ENCODE measurements around the gene NCL.
"Not testable (repeated sequence)": the region's sequence is repeated elsewhere in the genome, so short reads cannot be mapped to it uniquely, and the experiment has no call there.

NCL gene

GRCh38 chr2:231430437-231430836 is 33.8 kb downstream of the NCL start:
- DNase-seq (ENCODE audit: low spot score) = not testable (repeated sequence)

GRCh38 chr2:231429901-231430300 is 34.4 kb downstream of the NCL start:
- DNase-seq (ENCODE audit: low spot score) = no peak

- no peak for DNase-seq (ENCODE audit: low spot score)
Measured at GRCh38 chr2:231429152-231429551, 35.1 kb downstream of the NCL start.

DNA sequence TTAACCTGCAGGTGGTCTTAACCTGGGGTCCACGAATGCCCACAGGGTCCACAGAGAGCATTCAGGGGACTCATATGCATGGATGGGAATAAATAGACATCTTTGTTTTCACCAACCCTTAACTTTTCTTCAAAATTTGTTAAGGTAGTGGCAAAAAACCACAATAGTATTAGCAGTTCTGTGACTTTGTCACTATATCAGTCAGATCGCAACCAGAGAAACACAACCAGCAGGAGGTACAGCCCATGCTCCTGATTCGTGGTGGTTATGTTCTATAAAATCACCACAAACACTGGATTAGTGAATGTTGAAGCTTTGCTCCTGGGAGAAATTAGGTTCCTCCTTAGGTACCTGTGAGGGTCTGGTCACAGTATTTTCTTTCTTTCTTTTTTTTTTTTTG is 37.2 kb downstream of the NCL start:
- no peak for DNase-seq (ENCODE audit: low spot score)

DNA sequence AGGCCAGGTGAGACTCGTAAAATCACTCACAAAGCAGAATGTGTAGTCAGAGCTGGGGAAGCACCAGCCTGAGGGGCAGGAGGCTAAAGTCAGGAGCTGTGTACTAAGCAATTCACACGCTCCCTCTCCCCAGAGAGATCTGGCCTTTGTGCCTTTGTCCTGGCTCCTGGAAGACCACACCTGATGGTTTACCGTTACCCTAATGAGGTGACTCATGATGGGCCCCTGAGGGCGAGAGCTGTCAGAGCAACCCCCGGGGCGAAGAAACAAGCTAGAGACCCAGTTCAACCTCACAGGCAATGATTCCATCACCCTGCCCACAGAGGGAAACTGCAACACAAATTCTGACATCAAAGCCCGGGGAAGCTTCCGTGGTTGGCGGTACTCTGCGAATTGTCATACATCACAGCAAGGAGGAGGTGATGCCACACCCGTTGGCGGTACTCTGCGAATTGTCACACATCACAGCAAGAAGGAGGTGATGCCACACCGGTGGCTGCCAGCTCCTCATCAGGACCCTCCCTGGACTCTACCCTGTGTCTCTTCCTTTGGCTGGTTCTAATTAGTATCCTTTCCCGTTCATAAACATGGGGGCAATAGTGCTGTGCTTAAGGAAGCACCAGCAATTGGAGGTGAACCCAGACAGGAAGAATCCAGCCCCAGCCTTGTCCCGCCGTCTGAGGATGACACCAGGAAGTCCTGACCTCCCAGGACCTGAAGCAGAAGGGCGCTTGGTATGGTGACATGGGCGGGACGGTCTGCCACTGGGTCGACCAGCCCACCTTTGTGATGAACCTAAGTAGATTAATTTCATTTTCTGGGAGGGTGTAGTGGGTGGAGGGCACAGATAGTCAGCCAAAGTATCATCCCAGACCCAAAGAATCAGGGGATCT is 38.2 kb downstream of the NCL start:
- no peak for DNase-seq (ENCODE audit: low spot score)

GRCh38 chr2:231425291-231425810 is 38.9 kb downstream of the NCL start:
- DNase-seq (ENCODE audit: low spot score) = no peak

- no peak for DNase-seq (ENCODE audit: low spot score)
Measured at GRCh38 chr2:231423176-231423575, 41.1 kb downstream of the NCL start.

- DNase-seq (ENCODE audit: low spot score) = no peak
Measured at GRCh38 chr2:231422056-231422455, 42.2 kb downstream of the NCL start.

DNA sequence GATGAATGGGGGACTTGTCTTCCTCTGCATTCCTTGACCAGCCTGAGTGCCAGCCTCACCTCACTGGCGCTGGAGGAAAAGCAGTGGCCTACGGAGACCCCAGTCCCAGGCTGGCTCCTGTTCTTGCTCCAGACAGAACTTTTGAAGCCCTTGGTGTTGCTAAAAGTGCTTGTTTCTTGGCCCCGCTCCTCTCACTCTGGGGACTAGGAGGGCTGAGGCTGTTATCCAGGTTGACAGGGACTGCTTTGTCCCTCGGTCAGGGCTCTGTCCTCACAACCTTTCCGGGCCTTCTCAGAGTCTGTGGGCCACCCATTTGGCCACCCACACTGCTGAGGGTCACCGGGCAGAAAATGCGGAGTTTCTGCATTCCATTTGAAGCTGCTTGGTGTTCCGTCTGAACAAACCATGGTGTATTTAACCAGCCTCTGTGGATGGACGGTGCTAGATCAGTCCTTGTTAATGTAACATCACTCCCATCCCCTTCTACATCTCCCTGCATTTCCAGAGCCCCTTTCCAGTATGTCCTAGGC is 43.2 kb downstream of the NCL start:
- no peak for DNase-seq (ENCODE audit: low spot score)

- no peak for DNase-seq (ENCODE audit: low spot score)
Measured at GRCh38 chr2:231418820-231419640, 45.3 kb downstream of the NCL start.

DNA sequence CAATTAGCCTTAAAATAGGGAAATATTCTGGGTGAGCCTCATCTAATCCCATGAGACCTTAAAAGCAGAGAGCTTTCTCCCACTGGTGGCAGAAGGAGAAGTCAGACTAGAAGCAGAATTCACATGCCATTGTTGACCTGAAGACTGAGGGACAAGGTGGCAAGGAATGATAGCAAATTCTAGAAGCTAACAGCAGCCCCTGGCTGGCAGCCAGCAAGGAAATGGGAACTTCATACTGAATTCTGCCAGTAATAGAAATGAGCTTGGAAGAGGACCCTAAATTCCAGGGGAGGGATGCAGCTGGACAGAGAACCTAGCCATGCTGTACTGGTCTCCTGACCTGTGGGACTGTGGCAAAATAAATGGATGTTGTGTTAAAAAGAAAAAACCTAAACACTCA is 49.3 kb downstream of the NCL start:
- no peak for DNase-seq (ENCODE audit: low spot score)

- DNase-seq (ENCODE audit: low spot score) = peak; percentile 49
Measured at GRCh38 chr2:231413921-231414476, 50.3 kb downstream of the NCL start.

DNA sequence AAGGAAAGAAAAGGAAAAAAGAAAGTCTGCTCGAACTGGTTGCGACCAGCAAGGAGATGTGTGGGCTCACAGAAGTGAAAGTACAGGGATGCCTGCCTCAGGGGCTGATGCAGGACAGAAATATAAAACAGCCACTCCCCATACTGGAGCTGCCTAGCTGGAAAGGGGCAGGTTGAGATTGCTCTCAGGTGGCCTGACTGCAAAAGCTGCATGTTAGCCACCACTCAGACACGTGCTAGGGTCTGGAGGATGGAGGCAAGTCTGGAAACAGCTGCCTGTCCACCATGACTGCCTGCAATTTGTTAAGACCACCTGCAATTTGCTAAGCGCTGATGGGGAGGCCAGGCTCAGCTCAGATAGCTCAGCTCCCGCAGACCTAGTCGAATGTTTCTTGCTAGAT is 50.8 kb downstream of the NCL start:
- no peak for DNase-seq (ENCODE audit: low spot score)

GRCh38 chr2:231412618-231412963 is 51.7 kb downstream of the NCL start:
- DNase-seq (ENCODE audit: low spot score) = no peak

DNA sequence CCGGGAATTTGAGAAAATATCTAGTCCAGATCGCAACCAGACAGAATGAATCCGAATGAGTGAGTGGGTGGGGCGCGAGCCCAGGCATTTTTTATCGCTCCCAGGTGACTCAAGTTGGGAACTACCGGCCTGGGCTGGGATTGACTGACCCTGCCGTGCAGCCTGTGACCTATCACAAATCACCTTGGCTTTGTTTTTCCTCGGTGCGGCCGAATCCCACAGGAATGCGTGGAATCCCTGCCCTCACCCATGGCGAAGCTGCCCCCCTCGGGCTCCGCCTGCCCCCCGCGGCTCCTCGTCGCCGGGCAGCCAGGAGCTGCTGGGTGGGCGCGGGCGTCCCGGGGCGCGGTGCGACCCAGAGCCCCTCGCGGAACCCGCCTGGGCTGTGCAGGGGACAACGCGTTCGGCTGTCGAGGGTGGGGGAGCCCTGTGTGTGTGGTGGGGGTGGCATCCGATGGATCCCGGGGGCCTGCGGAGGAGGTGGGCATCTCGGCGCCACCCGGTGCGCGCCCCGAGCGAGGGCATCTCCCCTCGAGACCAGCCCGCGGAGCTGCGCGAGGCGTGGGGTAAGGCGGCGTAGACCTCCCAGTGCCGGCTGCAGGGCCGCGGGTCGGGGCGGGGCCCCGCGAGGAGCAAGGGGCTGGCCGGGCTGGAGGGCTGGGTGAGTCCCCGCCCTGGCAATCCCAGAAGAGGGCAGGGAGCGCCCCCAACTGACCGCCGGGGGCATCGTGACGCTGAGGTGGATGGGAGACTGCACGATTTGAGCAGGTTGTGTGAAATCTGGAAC is 52.3 kb downstream of the NCL start:
- DNase-seq (ENCODE audit: low spot score) = peak; percentile 23

DNA sequence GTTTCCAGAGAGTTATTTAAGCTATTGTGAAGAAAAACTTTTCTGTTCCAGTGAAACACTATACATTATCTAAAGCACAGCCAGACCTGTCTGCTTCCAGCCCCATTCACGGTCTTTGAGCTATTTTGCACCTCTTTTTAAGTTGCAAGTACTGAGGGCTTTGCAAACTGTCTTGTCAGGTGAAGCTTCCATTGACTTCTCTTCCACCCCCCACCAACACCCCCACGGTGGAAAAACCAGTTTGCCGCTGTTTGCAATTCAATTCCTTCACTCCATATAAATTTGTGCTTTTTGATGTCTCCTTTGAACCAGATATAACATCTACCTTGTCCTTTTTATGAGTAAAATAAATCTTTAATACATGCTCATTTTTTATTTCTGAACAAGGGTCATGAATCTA is 53.0 kb downstream of the NCL start:
- DNase-seq (ENCODE audit: low spot score) = no peak

DNA sequence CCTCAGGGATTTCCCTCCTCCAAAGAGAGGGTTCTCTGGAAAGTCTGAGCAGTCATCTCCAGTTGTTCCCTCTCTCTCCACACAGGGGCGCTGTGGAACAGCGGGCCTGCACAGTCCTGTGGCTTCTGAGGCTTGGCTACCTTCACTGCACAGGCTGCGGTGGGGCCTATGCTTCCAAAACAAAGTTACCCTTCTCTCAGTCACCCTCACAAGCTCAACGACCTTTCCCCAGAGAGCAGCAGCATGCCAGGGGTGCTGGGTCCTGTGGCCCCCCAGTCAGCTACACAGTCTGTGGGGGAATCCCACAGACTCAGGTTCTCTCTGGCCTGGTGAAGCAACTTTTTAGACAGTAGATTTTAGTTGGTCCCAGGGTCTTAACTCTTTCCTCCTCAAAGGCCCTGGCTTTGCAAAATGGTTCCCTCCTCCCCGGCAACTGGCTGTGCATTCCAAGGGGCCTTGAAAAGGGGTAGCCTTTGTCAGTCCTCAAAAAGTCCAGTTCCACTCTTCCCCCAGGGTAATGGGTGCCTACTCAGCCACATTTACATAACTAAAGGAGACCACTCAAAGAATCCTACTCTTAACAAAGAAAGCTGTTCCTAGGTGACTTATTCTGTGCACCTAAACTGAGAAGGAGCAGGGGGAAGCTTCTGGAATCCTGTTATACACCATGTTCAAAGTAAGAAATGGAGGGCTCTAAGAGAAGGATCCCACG is 53.8 kb downstream of the NCL start:
- no peak for DNase-seq (ENCODE audit: low spot score)

- DNase-seq (ENCODE audit: low spot score) = no peak
Measured at GRCh38 chr2:231409776-231410175, 54.5 kb downstream of the NCL start.

GRCh38 chr2:231408304-231408703 is 56.0 kb downstream of the NCL start:
- not testable (repeated sequence) for DNase-seq (ENCODE audit: low spot score)

DNA sequence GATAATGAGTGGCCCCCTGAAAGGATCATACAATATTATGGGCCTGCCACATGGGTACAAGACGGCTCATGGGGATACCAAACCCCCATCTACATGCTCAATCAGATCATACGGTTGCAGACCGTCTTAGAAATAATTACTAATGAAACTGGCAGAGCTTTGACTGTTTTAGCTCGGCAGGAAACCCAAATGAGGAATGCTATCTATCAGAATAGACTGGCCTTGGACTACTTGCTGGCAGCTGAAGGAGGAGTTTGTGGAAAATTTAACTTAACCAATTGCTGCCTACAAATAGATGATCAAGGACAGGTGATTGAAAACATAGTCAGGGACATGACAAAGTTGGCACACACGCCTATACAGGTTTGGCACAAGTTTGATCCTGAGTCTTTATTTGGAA is 56.6 kb downstream of the NCL start:
- DNase-seq (ENCODE audit: low spot score) = not testable (repeated sequence)

Measured in HuH-7.5 (cell line).